SK-N-SH (cell line): ENCODE measurements around the gene SEMA6C. TPM values are rescaled to one million over a fixed set of nuclear protein-coding genes. Genes with fewer than 3 reads are reported as not detected.

ENCODE experiments used
- CTCF ChIA-PET: fragments of 300-600, 350-600 bp; formaldehyde crosslinking; extraction: SDS; loops from one replicate; lab custom pipeline; 2021; lab: Yijun Ruan, JAX
- POLR2A ChIA-PET: fragments of 350-600 bp; sonication (Branson Sonifier 250); formaldehyde crosslinking; extraction: SDS; loops from one replicate; lab custom pipeline; 2020; ENCODE audit warnings: antibody characterized with exemption, inconsistent platforms; lab: Yijun Ruan, JAX
- DNase-seq: peaks from one replicate; pipeline ENCODE4 v3.0.0; 2012
- H2AFZ ChIP-seq: fragments of 200-600 bp; sonication (generic); 2 replicates; pipeline ENCODE4 v1.8.1; 2016; ENCODE audit warnings: antibody characterized with exemption, mild to moderate bottlenecking, low read depth
- H3F3A ChIP-seq: fragments of 200-600 bp; sonication (generic); replicated peaks from 2 replicates; pipeline ENCODE3; 2016; ENCODE audit warnings: antibody characterized with exemption, mild to moderate bottlenecking; ENCODE audit not compliant: insufficient read depth
- H3K27ac ChIP-seq, 2 experiments: fragments of 200-500 bp in 1 of 2; fragments of 200-600 bp in 1 of 2; sonication (Bioruptor generic) in 1 of 2; sonication (generic), shearing (Covaris generic) in 1 of 2; 2 replicates each; pipeline versions ENCODE4 v1.5.1 to v1.6.1; 2014 to 2016; ENCODE audit warnings: low read depth in 2 of 2, inconsistent platforms in 1 of 2, low read length in 1 of 2, mild to moderate bottlenecking in 1 of 2, mixed read lengths in 1 of 2
- H3K27me3 ChIP-seq: fragments of 200-600 bp; sonication (generic), shearing (Covaris generic); 2 replicates; pipeline ENCODE4 v1.6.1; 2016; ENCODE audit warnings: mixed run types; ENCODE audit not compliant: insufficient read depth
- H3K36me3 ChIP-seq, 2 experiments: fragments of 200-500 bp in 1 of 2; fragments of 200-600 bp in 1 of 2; sonication (Bioruptor generic) in 1 of 2; sonication (generic) in 1 of 2; replicated peaks in 1 of 2; 2 replicates each; pipeline versions ENCODE3 to v1.5.1; 2014 to 2016; ENCODE audit warnings: low read length in 1 of 2, mild to moderate bottlenecking in 1 of 2; ENCODE audit not compliant: insufficient read depth in 2 of 2, control insufficient read depth in 1 of 2
- H3K4me1 ChIP-seq, 2 experiments: fragments of 200-500 bp in 1 of 2; fragments of 200-600 bp in 1 of 2; sonication (Bioruptor generic) in 1 of 2; sonication (generic), shearing (Covaris generic) in 1 of 2; 2 replicates each; pipeline versions ENCODE4 v1.5.1 to v1.6.1; 2014 to 2016; ENCODE audit warnings: low read depth in 1 of 2, low read length in 1 of 2, mixed run types in 1 of 2; ENCODE audit not compliant: insufficient read depth in 2 of 2, control insufficient read depth in 1 of 2
- H3K4me2 ChIP-seq: fragments of 200-600 bp; sonication (generic), shearing (Covaris generic); 2 replicates; pipeline ENCODE4 v1.6.1; 2017; ENCODE audit warnings: mixed run types
- H3K4me3 ChIP-seq, 2 experiments: fragments of 200-500 bp in 1 of 2; fragments of 200-600 bp in 1 of 2; sonication (Bioruptor generic) in 1 of 2; sonication (generic), shearing (Covaris generic) in 1 of 2; 2 replicates each; pipeline versions ENCODE4 v1.5.1 to v1.8.1; 2014 to 2016; ENCODE audit warnings: low read depth in 2 of 2, inconsistent platforms in 1 of 2, low read length in 1 of 2, mild to moderate bottlenecking in 1 of 2, mixed read lengths in 1 of 2, moderate library complexity in 1 of 2
- H3K79me2 ChIP-seq: fragments of 200-600 bp; sonication (generic); 2 replicates; pipeline ENCODE4 v1.8.1; 2017; ENCODE audit warnings: mild to moderate bottlenecking; ENCODE audit not compliant: insufficient read depth
- H3K9ac ChIP-seq: fragments of 200-600 bp; sonication (generic); 2 replicates; pipeline ENCODE4 v1.6.1; 2017; ENCODE audit warnings: mixed run types
- H3K9me2 ChIP-seq: fragments of 200-600 bp; sonication (generic); 2 replicates; pipeline ENCODE4 v1.6.1; 2017; ENCODE audit warnings: mixed run types
- H3K9me3 ChIP-seq: fragments of 200-600 bp; sonication (generic); 2 replicates; pipeline ENCODE4 v1.6.1; 2017; ENCODE audit warnings: mixed run types, mild to moderate bottlenecking, moderate library complexity
- H4K20me1 ChIP-seq: fragments of 200-600 bp; sonication (generic); 2 replicates; pipeline ENCODE4 v1.6.1; 2017; ENCODE audit warnings: mild to moderate bottlenecking, mixed run types; ENCODE audit not compliant: insufficient read depth
- ELF1 ChIP-seq: IDR thresholded peaks from 2 replicates; pipeline ENCODE4 v1.4.0; 2012
- EP300 ChIP-seq, 2 experiments: IDR thresholded peaks; 2 replicates each; pipeline versions ENCODE4 v1.4.0 to v1.6.1; 2012; ENCODE audit warnings: borderline replicate concordance in 1 of 2, low read depth in 1 of 2, low read length in 1 of 2
- EZH2phosphoT487 ChIP-seq: fragments of 200-600 bp; sonication (generic); IDR thresholded peaks from 2 replicates; pipeline ENCODE4 v1.6.1; 2017; ENCODE audit warnings: low read depth, mixed run types, mild to moderate bottlenecking, antibody characterized with exemption, moderate library complexity, borderline replicate concordance
- FOXJ3 ChIP-seq: sonication (generic); formaldehyde crosslinking; IDR thresholded peaks from 2 replicates; pipeline ENCODE4 v1.5.1; 2020; ENCODE audit warnings: mild to moderate bottlenecking, missing genetic modification reagents
- FOXM1 ChIP-seq: IDR thresholded peaks from 2 replicates; pipeline ENCODE4 v1.4.0; 2012; ENCODE audit warnings: low read depth, mild to moderate bottlenecking
- GABPA ChIP-seq: IDR thresholded peaks from 2 replicates; pipeline ENCODE4 v1.4.0; 2012; ENCODE audit warnings: low read depth, mild to moderate bottlenecking
- GATA2 ChIP-seq: sonication (generic); formaldehyde crosslinking; IDR thresholded peaks from 2 replicates; pipeline ENCODE4 v1.5.0; 2020; ENCODE audit warnings: mild to moderate bottlenecking, missing genetic modification reagents
- MEF2A ChIP-seq: IDR thresholded peaks from 2 replicates; pipeline ENCODE4 v1.4.0; 2012; ENCODE audit warnings: low read depth, borderline replicate concordance
- MXI1 ChIP-seq: IDR thresholded peaks from 2 replicates; pipeline ENCODE4 v1.6.1; 2012; ENCODE audit warnings: mild to moderate bottlenecking, low read depth, low read length, improper control_type of control experiment
- POLR2AphosphoS5 ChIP-seq: IDR thresholded peaks from 2 replicates; pipeline ENCODE4 v1.6.1; 2012; ENCODE audit warnings: low read depth, low read length
- RCOR1 ChIP-seq: fragments of 150-350 bp; IDR thresholded peaks from 2 replicates; pipeline ENCODE4 v1.6.1; 2017; ENCODE audit warnings: antibody characterized with exemption, low read length
- RFX5 ChIP-seq: IDR thresholded peaks from 2 replicates; pipeline ENCODE4 v1.6.1; 2012; ENCODE audit warnings: mild to moderate bottlenecking, improper control_type of control experiment, low read length
- SIN3A ChIP-seq: IDR thresholded peaks from 2 replicates; pipeline ENCODE4 v1.6.1; 2012; ENCODE audit warnings: low read depth, mild to moderate bottlenecking, low read length, moderate library complexity, borderline replicate concordance
- SMC3 ChIP-seq: IDR thresholded peaks from 2 replicates; pipeline ENCODE4 v1.6.1; 2012; ENCODE audit warnings: low read depth, low read length, improper control_type of control experiment
- WGBS: methylation state at CpG from one replicate; pipeline ENCODE4 v1.1.6; 2017; ENCODE audit warnings: low lambda C conversion rate; 5-methylcytosine and 5-hydroxymethylcytosine counted together
- polyA plus RNA-seq, 3 experiments: library from polyadenylated mRNA; depleted of rRNA; stranded (reverse); fragments of >200 nt; gene quantifications; 2 replicates each; pipeline ENCODE4 v1.2.3, GENCODE V29; 2012
- TF ChIP-seq, protein P1 (sequence below): fragments of 200-600 bp; sonication (generic); IDR thresholded peaks from 2 replicates; pipeline ENCODE4 v1.6.1; 2017; ENCODE audit warnings: antibody characterized with exemption, mild to moderate bottlenecking, moderate library complexity
- TF ChIP-seq, protein P2 (sequence below): IDR thresholded peaks from 2 replicates; pipeline ENCODE4 v1.4.0; 2012; ENCODE audit warnings: low read depth
- TF ChIP-seq, protein P3 (sequence below): IDR thresholded peaks from 2 replicates; pipeline ENCODE4; 2012
- TF ChIP-seq, protein P4 (sequence below): fragments of 150-350 bp; IDR thresholded peaks from 2 replicates; pipeline ENCODE4 v1.6.1; 2016; ENCODE audit warnings: mild to moderate bottlenecking, low read depth, low read length

Gene SEMA6C
- polyA plus RNA-seq, 1 of the 3 experiments (the other 2 are of a cell fraction) = 4.0 TPM

DNA sequence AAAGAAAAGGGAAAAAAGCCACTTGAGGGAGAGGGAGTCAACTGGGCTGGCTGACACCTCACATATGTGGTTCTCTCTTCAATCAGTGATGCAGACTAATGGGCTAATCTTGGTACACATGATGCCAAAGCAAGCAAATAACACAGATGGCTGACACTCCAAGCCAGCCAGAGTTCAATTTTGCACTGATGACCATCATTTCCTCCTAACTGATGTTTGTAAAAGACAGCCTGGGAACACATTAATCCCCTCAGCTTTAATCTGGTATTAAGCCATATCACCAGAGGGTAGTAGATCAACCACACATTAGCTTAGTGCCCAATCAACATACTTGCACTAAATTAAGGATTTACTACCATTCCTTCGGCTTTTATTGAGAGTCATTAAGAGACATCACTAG, 40.8 kb upstream of the SEMA6C start:
- Histone ChIP-seq H3F3A (no peaks in the 10 kb centered on the region), H3K9me2 (no peaks in the 10 kb centered on the region), H4K20me1 (no peaks in the 10 kb centered on the region), H2AFZ (no peak overlapping the region), H3K4me2 (no peak overlapping the region), H3K9ac (no peak overlapping the region), H3K27me3 (no peaks in the 10 kb centered on the region), H3K36me3 (peaks cover 23 to 27% of the 10 kb centered on the region in 2 experiments), H3K27ac (no peak overlapping the region), H3K79me2 (peaks cover 39% of the 10 kb centered on the region), H3K9me3 (no peaks in the 10 kb centered on the region), H3K4me3 (no peak overlapping the region), H3K4me1 (peaks cover 0 to 6% of the 10 kb centered on the region in 2 experiments; a peak in 1 of 4 replicates)
- ChIA-PET POLR2A (no interaction called here), CTCF (interaction anchor here (0.9 to 3.3 kb wide), 3 partner anchors 12 to 65 kb away, joined by 3 to 21 read pairs (median 9); partner anchors contain the start of gene TMOD4)
- WGBS = 95% methylated on average over 1 of the region's 1 CpG
- no peak for DNase-seq
- TF ChIP-seq RFX5 (no peak), GABPA (no peak), MXI1 (no peak), POLR2AphosphoS5 (no peak), EP300 (IDR thresholded peaks at IDR 0.05; ENCODE audit: borderline replicate concordance in 1 of 2, low read depth in 1 of 2, low read length in 1 of 2) (no peak)

DNA sequence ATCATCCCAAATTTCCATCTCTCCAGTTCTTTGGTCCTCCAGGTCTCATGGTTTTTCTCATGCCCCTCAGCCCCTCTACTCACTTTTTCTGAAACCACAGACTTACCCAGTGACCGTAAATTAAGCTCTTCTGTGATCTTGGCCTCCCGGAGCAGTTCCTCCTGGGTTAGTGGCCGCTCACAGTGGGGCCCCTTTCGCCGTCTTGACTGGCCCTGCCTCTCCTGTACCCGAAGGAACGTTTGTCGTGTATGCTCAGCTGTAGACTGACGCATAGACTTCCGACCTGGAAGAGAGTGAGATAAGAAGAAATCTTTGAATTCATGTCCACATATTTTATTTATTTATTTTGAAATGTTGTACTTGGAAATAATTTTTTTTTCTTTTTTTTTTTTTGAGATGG, 37.8 kb upstream of the SEMA6C start:
- CTCF ChIA-PET = interaction anchor here (1.4 kb wide), 1 partner anchor 84 kb away, joined by 4 read pairs; no protein-coding TSS in a partner anchor
- Histone ChIP-seq H4K20me1 (no peaks in the 10 kb centered on the region), H3K79me2 (peaks cover 34% of the 10 kb centered on the region), H3K36me3 (peaks cover 34 to 35% of the 10 kb centered on the region in 2 experiments), H3K9me3 (no peaks in the 10 kb centered on the region), H3K4me1 (peaks cover 0 to 6% of the 10 kb centered on the region in 2 experiments; a peak in 1 of 4 replicates), H3K4me3 (no peak overlapping the region), H3F3A (no peaks in the 10 kb centered on the region), H3K27ac (no peak overlapping the region), H3K9ac (no peak overlapping the region), H3K4me2 (no peak overlapping the region), H2AFZ (no peak overlapping the region), H3K9me2 (no peaks in the 10 kb centered on the region), H3K27me3 (no peaks in the 10 kb centered on the region)
- no peak for DNase-seq
- POLR2A ChIA-PET = no interaction called here
- 94% methylated on average over 10 of the region's 10 CpGs for WGBS
- TF ChIP-seq, protein P1, sequence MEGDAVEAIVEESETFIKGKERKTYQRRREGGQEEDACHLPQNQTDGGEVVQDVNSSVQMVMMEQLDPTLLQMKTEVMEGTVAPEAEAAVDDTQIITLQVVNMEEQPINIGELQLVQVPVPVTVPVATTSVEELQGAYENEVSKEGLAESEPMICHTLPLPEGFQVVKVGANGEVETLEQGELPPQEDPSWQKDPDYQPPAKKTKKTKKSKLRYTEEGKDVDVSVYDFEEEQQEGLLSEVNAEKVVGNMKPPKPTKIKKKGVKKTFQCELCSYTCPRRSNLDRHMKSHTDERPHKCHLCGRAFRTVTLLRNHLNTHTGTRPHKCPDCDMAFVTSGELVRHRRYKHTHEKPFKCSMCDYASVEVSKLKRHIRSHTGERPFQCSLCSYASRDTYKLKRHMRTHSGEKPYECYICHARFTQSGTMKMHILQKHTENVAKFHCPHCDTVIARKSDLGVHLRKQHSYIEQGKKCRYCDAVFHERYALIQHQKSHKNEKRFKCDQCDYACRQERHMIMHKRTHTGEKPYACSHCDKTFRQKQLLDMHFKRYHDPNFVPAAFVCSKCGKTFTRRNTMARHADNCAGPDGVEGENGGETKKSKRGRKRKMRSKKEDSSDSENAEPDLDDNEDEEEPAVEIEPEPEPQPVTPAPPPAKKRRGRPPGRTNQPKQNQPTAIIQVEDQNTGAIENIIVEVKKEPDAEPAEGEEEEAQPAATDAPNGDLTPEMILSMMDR = no peak
- TF ChIP-seq, protein P2, sequence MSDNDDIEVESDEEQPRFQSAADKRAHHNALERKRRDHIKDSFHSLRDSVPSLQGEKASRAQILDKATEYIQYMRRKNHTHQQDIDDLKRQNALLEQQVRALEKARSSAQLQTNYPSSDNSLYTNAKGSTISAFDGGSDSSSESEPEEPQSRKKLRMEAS = no peak
- TF ChIP-seq GATA2 (CRISPR knock-in tag) (no peak), FOXM1 (no peak), GABPA (no peak), MEF2A (no peak), SMC3 (no peak), ELF1 (no peak), FOXJ3 (CRISPR knock-in tag) (no peak), RCOR1 (no peak), EZH2phosphoT487 (no peak), EP300 (IDR thresholded peaks at IDR 0.05; ENCODE audit: borderline replicate concordance in 1 of 2, low read depth in 1 of 2, low read length in 1 of 2) (no peak), SIN3A (no peak), MXI1 (no peak)
- TF ChIP-seq, protein P3, sequence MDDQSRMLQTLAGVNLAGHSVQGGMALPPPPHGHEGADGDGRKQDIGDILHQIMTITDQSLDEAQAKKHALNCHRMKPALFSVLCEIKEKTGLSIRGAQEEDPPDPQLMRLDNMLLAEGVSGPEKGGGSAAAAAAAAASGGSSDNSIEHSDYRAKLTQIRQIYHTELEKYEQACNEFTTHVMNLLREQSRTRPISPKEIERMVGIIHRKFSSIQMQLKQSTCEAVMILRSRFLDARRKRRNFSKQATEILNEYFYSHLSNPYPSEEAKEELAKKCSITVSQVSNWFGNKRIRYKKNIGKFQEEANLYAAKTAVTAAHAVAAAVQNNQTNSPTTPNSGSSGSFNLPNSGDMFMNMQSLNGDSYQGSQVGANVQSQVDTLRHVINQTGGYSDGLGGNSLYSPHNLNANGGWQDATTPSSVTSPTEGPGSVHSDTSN = no peak
- TF ChIP-seq, protein P4, sequence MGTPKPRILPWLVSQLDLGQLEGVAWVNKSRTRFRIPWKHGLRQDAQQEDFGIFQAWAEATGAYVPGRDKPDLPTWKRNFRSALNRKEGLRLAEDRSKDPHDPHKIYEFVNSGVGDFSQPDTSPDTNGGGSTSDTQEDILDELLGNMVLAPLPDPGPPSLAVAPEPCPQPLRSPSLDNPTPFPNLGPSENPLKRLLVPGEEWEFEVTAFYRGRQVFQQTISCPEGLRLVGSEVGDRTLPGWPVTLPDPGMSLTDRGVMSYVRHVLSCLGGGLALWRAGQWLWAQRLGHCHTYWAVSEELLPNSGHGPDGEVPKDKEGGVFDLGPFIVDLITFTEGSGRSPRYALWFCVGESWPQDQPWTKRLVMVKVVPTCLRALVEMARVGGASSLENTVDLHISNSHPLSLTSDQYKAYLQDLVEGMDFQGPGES = no peak
